ENCODE measurements around the gene PDIA6. TPM values are rescaled to one million over a fixed set of nuclear protein-coding genes. Genes with fewer than 3 reads are reported as not detected.

The PDIA6 gene
- total and polyA plus RNA-seq, 10 of the 15 experiments (the other 5 are each of a cell fraction or from before 2014, with no cell fraction given): 148 to 526 (median 209) TPM

- TF ChIP-seq SUPT20H (IDR thresholded peaks at IDR 0.05; ENCODE audit: borderline replicate concordance, control insufficient read depth, low read depth, low read length) (no peak), ZNF217 (IDR thresholded peaks at IDR 0.05) (no peak), RUNX3 (IDR thresholded peaks at IDR 0.05; ENCODE audit: low read length) (no peak), DPF2 (IDR thresholded peaks at IDR 0.05) (no peak), NFIC (IDR thresholded peaks at IDR 0.05; ENCODE audit: low read depth, low read length) (no peak), EZH2 (IDR thresholded peaks at IDR 0.05; ENCODE audit: borderline replicate concordance, control insufficient read depth, low read depth, low read length) (no peak), GATAD2B (conservative IDR thresholded peaks at IDR 0.05; ENCODE audit: low read depth) (no peak)
Measured at GRCh38 chr2:10733980-10734379, 78.6 kb downstream of the PDIA6 start (continued).

DNA sequence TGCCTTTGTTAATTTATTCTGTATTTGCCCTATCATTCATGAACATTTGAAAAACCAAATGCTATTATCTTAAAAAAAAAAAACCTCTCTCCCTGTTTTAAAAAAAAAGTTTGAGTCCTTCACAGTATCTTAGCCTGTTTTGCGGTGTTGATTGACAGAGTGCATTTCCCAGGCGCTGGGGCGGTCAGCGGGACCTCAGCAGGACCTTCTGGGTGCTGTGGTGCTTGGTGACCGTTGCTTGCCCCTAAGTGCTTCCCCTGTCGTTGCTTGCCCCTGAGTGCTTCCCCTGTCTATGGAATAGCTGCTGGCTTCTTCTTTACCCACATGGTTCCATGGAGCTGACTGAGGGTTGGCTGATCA, 79.0 kb downstream of the PDIA6 start:
- no peaks in the 10 kb centered on the region for H3K79me2 ChIP-seq (ENCODE audit: control insufficient read depth, insufficient read depth, low read length)
- H4K20me1 ChIP-seq (ENCODE audit: control insufficient read depth, insufficient read depth): no peaks in the 10 kb centered on the region
- 64% methylated on average over 6 of the region's 6 CpGs for WGBS (ENCODE audit: insufficient coverage, insufficient replicate concordance, low lambda C conversion rate, missing lambda C conversion rate)
- H3K9ac ChIP-seq (ENCODE audit: control insufficient read depth, insufficient read depth, low read length): no peak overlapping the region
- BruUV-seq (replicated peaks): no TSS peak
- in situ Hi-C loops (cut with MboI): no loop called here
- DNase-seq (ENCODE audit: low read depth, low spot score) (no peak), ATAC-seq (no peak), FAIRE-seq (no peak)
- no peaks in the 10 kb centered on the region for H3K9me3 ChIP-seq (replicated peaks; ENCODE audit: control insufficient read depth, insufficient read depth, low read length)
- CTCF ChIA-PET: no interaction called here
- POLR2A ChIA-PET: interaction anchor here (0.5 kb wide), 1 partner anchor 12 kb away, joined by 8 read pairs; no protein-coding TSS in a partner anchor
- RAD21 ChIA-PET (ENCODE audit: unreplicated experiment): no interaction called here
- H3K4me2 ChIP-seq (ENCODE audit: control insufficient read depth, insufficient read depth): no peak overlapping the region
- SMC1A ChIA-PET (ENCODE audit: uncharacterized antibody, unreplicated experiment): no interaction called here
- intact Hi-C loops (cut with micrococcal nuclease; ENCODE audit: unreplicated experiment): no loop called here
- H3K27ac ChIP-seq (ENCODE audit: control insufficient read depth, insufficient read depth): no peak overlapping the region
- H3K36me3 ChIP-seq (ENCODE audit: control insufficient read depth in 2 of 2, insufficient read depth in 2 of 2, low read length in 1 of 2): no peaks in the 10 kb centered on the region
- H2AFZ ChIP-seq (ENCODE audit: control insufficient read depth, low read depth, low read length): no peak overlapping the region
- H3K4me1 ChIP-seq (ENCODE audit: control insufficient read depth, insufficient read depth, low read length): no peaks in the 10 kb centered on the region
- H3K27me3 ChIP-seq (replicated peaks in 1 of 2; ENCODE audit: control insufficient read depth in 2 of 2, insufficient read depth in 2 of 2, low read length in 1 of 2): no peaks in the 10 kb centered on the region; a peak in 1 of 4 replicates
- H3K4me3 ChIP-seq: no peak overlapping the region
- TF ChIP-seq, protein P1, sequence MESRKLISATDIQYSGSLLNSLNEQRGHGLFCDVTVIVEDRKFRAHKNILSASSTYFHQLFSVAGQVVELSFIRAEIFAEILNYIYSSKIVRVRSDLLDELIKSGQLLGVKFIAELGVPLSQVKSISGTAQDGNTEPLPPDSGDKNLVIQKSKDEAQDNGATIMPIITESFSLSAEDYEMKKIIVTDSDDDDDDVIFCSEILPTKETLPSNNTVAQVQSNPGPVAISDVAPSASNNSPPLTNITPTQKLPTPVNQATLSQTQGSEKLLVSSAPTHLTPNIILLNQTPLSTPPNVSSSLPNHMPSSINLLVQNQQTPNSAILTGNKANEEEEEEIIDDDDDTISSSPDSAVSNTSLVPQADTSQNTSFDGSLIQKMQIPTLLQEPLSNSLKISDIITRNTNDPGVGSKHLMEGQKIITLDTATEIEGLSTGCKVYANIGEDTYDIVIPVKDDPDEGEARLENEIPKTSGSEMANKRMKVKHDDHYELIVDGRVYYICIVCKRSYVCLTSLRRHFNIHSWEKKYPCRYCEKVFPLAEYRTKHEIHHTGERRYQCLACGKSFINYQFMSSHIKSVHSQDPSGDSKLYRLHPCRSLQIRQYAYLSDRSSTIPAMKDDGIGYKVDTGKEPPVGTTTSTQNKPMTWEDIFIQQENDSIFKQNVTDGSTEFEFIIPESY (IDR thresholded peaks at IDR 0.05): no peak
- TF ChIP-seq CEBPB (IDR thresholded peaks at IDR 0.05; ENCODE audit: borderline replicate concordance in 1 of 2, low read depth in 2 of 2, low read length in 2 of 2): no peak
- no peak for TF ChIP-seq SP1 (IDR thresholded peaks at IDR 0.05; ENCODE audit: low read depth, low read length)
- TF ChIP-seq, protein P2, sequence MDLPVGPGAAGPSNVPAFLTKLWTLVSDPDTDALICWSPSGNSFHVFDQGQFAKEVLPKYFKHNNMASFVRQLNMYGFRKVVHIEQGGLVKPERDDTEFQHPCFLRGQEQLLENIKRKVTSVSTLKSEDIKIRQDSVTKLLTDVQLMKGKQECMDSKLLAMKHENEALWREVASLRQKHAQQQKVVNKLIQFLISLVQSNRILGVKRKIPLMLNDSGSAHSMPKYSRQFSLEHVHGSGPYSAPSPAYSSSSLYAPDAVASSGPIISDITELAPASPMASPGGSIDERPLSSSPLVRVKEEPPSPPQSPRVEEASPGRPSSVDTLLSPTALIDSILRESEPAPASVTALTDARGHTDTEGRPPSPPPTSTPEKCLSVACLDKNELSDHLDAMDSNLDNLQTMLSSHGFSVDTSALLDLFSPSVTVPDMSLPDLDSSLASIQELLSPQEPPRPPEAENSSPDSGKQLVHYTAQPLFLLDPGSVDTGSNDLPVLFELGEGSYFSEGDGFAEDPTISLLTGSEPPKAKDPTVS (IDR thresholded peaks at IDR 0.05; ENCODE audit: low read depth, low read length): no peak
- no peak for TF ChIP-seq CBX3 (IDR thresholded peaks at IDR 0.05; ENCODE audit: borderline replicate concordance, low read depth)
- no peak for TF ChIP-seq FOS (IDR thresholded peaks at IDR 0.05; ENCODE audit: borderline replicate concordance, extremely low read depth, insufficient read length)
- TF ChIP-seq NFYB (IDR thresholded peaks at IDR 0.05; ENCODE audit: insufficient read depth, low read depth, low read length): no peak
- TF ChIP-seq IKZF1 (conservative IDR thresholded peaks at IDR 0.05): no peak
- TF ChIP-seq ATF7 (IDR thresholded peaks at IDR 0.05; ENCODE audit: low read depth): no peak
- no peak for TF ChIP-seq JUNB (IDR thresholded peaks at IDR 0.05)
- no peak for TF ChIP-seq PRDM15 (CRISPR knock-in tag; IDR thresholded peaks at IDR 0.05)
- no peak for TF ChIP-seq CBFB (IDR thresholded peaks at IDR 0.05; ENCODE audit: low read depth)

Measured in GM12878 (cell line).